Measurements from ENCODE around the gene RAC3.

The RAC3 gene

GRCh38 chr17:82013772-82014321 lies 17.6 kb upstream of the RAC3 start:
- DNase-seq: no peak

GRCh38 chr17:82014432-82014831 lies 17.0 kb upstream of the RAC3 start:
- no peak for DNase-seq

GRCh38 chr17:82014971-82015310 lies 16.5 kb upstream of the RAC3 start:
- DNase-seq: no peak

- DNase-seq: no peak
Observed at GRCh38 chr17:82015311-82015971, 16.0 kb upstream of the RAC3 start.

GRCh38 chr17:82016061-82016874 lies 15.2 kb upstream of the RAC3 start:
- no peak for DNase-seq

- no peak for DNase-seq
Observed at GRCh38 chr17:82016875-82017459, 14.5 kb upstream of the RAC3 start.

- no peak for DNase-seq
Observed at GRCh38 chr17:82017612-82018151, 13.8 kb upstream of the RAC3 start.

GRCh38 chr17:82018152-82018988 lies 13.1 kb upstream of the RAC3 start:
- DNase-seq: no peak

- no peak for DNase-seq
Observed at GRCh38 chr17:82018989-82019689, 12.3 kb upstream of the RAC3 start.

- DNase-seq: peak; percentile 69
Observed at GRCh38 chr17:82019690-82020571, 11.5 kb upstream of the RAC3 start.

- no peak for DNase-seq
Observed at GRCh38 chr17:82020572-82021106, 10.8 kb upstream of the RAC3 start.

GRCh38 chr17:82021107-82021899 lies 10.2 kb upstream of the RAC3 start:
- DNase-seq: peak; percentile 47

GRCh38 chr17:82021900-82022309 lies 9.6 kb upstream of the RAC3 start:
- DNase-seq: no peak

GRCh38 chr17:82022310-82022980 lies 9.0 kb upstream of the RAC3 start, which contains the start of gene CENPX:
TSS of gene CENPX (minus strand) at chr17:82022878. CDS start at chr17:82022861, 17 bp downstream.
- DNase-seq: no peak

GRCh38 chr17:82022981-82023446 lies 8.5 kb upstream of the RAC3 start, which contains the start of gene LRRC45:
TSS of gene LRRC45 (plus strand) at chr17:82023305. CDS start at chr17:82023644, 339 bp downstream.
- peak; percentile 100 for DNase-seq

GRCh38 chr17:82023447-82024241 lies 7.8 kb upstream of the RAC3 start:
- DNase-seq: no peak

GRCh38 chr17:82024859-82025258 lies 6.6 kb upstream of the RAC3 start:
- DNase-seq: no peak

Measured in stimulated activated CD4-positive, alpha-beta T cell treated with anti-CD3 and anti-CD28 coated beads, Interleukin-12 subunit alpha, Interleukin-12 subunit beta, amount 100 ng/mL, for 4 hours (primary cell).